ENCODE data around the gene HIBADH.
"Not testable (repeated sequence)": the region's sequence is repeated elsewhere in the genome, so short reads cannot be mapped to it uniquely, and the experiment has no call there.

Gene HIBADH

GRCh38 chr7:27601217-27601616 is 61.5 kb downstream of the HIBADH start:
- no peak for DNase-seq (ENCODE audit: low read depth, low spot score)

GRCh38 chr7:27600247-27600646 is 62.4 kb downstream of the HIBADH start:
- DNase-seq (ENCODE audit: low read depth, low spot score) = no peak

- DNase-seq (ENCODE audit: low read depth, low spot score) = no peak
Measured at GRCh38 chr7:27595009-27595408, 67.7 kb downstream of the HIBADH start.

GRCh38 chr7:27593226-27593625 is 69.5 kb downstream of the HIBADH start:
- no peak for DNase-seq (ENCODE audit: low read depth, low spot score)

GRCh38 chr7:27590416-27590815 is 72.3 kb downstream of the HIBADH start:
- DNase-seq (ENCODE audit: low read depth, low spot score) = no peak

GRCh38 chr7:27587429-27587828 is 75.3 kb downstream of the HIBADH start:
- DNase-seq (ENCODE audit: low read depth, low spot score) = no peak

GRCh38 chr7:27586825-27587224 is 75.9 kb downstream of the HIBADH start:
- peak; percentile 12 for DNase-seq (ENCODE audit: low read depth, low spot score)

- no peak for DNase-seq (ENCODE audit: low read depth, low spot score)
Measured at GRCh38 chr7:27585781-27586447, 76.8 kb downstream of the HIBADH start.

- DNase-seq (ENCODE audit: low read depth, low spot score) = no peak
Measured at GRCh38 chr7:27581906-27582305, 80.8 kb downstream of the HIBADH start.

GRCh38 chr7:27581119-27581518 is 81.6 kb downstream of the HIBADH start:
- no peak for DNase-seq (ENCODE audit: low read depth, low spot score)

- DNase-seq (ENCODE audit: low read depth, low spot score) = no peak
Measured at GRCh38 chr7:27579565-27579964, 83.1 kb downstream of the HIBADH start.

- not testable (repeated sequence) for DNase-seq (ENCODE audit: low read depth, low spot score)
Measured at GRCh38 chr7:27578169-27578568, 84.5 kb downstream of the HIBADH start.

- no peak for DNase-seq (ENCODE audit: low read depth, low spot score)
Measured at GRCh38 chr7:27576360-27576944, 86.2 kb downstream of the HIBADH start.

GRCh38 chr7:27575613-27576012 is 87.1 kb downstream of the HIBADH start:
- peak; percentile 14 for DNase-seq (ENCODE audit: low read depth, low spot score)

- no peak for DNase-seq (ENCODE audit: low read depth, low spot score)
Measured at GRCh38 chr7:27569106-27569505, 93.6 kb downstream of the HIBADH start.

GRCh38 chr7:27567266-27567665 is 95.4 kb downstream of the HIBADH start:
- DNase-seq (ENCODE audit: low read depth, low spot score) = no peak

- DNase-seq (ENCODE audit: low read depth, low spot score) = peak; percentile 34
Measured at GRCh38 chr7:27564881-27565482, 97.7 kb downstream of the HIBADH start.

- DNase-seq (ENCODE audit: low read depth, low spot score) = no peak
Measured at GRCh38 chr7:27560706-27561235, 101.9 kb downstream of the HIBADH start.

- DNase-seq (ENCODE audit: low read depth, low spot score) = no peak
Measured at GRCh38 chr7:27555670-27556069, 107.0 kb downstream of the HIBADH start.

GRCh38 chr7:27554826-27555225 is 107.9 kb downstream of the HIBADH start:
- DNase-seq (ENCODE audit: low read depth, low spot score) = no peak

- DNase-seq (ENCODE audit: low read depth, low spot score) = no peak
Measured at GRCh38 chr7:27553273-27553672, 109.4 kb downstream of the HIBADH start.

- DNase-seq (ENCODE audit: low read depth, low spot score) = no peak
Measured at GRCh38 chr7:27551803-27552400, 110.8 kb downstream of the HIBADH start.

- DNase-seq (ENCODE audit: low read depth, low spot score) = no peak
Measured at GRCh38 chr7:27549606-27550005, 113.1 kb downstream of the HIBADH start.

Measured in ELF-1 (cell line).